HG03135 (cell line): ENCODE results near the gene S100A10.

Experiments used
- ATAC-seq: cut with Tn5 transposase; IDR thresholded peaks from one replicate; pipeline ENCODE4 v1.9.1; 2021; ENCODE audit warnings: mild to moderate bottlenecking, moderate library complexity; ENCODE audit not compliant: unreplicated experiment

Gene S100A10, protein sequence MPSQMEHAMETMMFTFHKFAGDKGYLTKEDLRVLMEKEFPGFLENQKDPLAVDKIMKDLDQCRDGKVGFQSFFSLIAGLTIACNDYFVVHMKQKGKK

DNA sequence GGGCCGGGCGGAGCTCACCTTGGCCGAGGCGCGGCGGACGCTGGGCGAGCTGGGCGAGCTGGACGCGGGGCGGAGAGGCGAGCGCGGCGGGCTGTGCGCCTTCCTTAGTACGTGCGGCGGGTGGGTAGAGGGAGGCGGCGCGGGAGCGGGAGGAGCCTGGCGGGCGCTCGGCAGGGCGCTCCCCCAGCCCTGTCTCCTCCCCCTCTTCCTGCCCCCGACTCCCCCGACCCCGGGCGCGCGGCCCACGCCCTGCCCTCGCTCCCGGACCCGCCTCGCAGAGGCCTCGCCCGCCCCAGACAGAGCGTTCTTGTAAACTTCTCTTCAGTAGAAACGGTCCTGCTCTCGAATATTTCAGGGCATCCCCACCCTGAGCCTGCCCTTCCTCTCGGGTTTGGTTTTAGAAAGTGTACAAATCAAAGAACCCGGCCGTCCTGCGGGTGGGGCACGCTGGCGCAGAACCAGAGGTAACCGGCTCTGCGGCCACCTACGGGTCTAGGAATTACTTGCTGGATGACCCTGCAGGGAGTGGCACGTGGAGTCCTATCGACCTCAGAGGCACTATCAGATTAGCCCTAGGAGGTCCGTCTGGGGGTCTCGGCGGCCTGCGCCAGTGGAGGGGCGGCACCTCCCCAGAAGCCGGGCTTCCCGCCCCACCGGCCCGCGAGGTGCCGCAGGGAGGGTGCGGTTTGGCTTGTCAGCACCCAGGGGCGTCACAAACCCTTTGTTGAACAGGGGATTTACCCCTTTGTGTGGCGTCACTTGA lies at the start of gene S100A10:
Gene S100A10, minus strand, starts transcription at position 126 of the 763 bp plus-strand sequence. CDS start 7,629 bp downstream, outside the sequence.
- ATAC-seq, result no peak

GRCh38 chr1:152042030-152042429 lies 48.4 kb upstream of the S100A10 start:
- no peak for ATAC-seq

DNA sequence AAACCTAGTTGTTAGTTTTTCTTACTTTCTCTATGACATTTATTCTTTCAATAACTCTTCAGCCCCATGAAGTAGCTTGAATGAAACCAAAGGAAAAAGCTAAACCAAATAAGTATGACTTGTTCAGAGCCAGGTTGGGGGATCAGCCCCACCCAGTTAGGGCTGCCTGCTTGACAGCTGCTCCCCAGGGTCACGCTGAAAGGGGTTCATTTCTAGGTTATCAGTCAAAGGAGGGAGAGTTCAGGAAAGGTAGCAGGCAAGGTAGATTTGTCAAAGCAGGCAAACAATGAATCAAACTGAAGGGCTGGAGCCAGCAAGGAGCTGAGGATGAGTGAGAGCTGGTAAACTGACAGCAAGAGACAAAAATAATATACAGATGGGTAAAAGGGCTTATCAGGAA lies 46.2 kb upstream of the S100A10 start:
- ATAC-seq, result no peak

- ATAC-seq, result no peak
These were observed 45.8 kb upstream of the S100A10 start for GRCh38 chr1:152039461-152039860.

DNA sequence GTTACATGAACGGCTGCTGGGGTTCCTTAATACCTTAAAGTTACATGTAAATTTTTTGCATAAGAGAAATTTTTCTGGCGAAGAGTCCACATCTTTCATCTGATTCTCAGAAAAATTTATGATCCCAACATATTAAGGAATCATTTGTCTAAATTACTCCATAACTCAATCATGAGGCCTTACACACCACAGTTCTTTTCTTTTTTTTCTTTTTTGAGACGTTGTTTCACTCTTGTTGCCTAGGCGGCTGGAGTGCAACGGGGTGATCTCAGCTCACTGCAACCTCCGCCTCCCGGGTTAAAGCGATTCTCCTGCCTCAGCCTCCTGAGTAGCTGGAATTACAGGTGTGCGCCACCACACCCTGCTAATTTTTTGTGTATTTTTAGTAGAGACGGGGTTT lies 45.2 kb upstream of the S100A10 start:
- ATAC-seq, result no peak

GRCh38 chr1:152036267-152037216 lies 42.9 kb upstream of the S100A10 start, which contains the start of gene S100A11:
S100A11 (minus strand) TSS chr1:152037004; CDS start chr1:152036915, 89 bp downstream.
- ATAC-seq, result no peak

- no peak for ATAC-seq
These were observed 42.0 kb upstream of the S100A10 start for GRCh38 chr1:152035539-152036266.

DNA sequence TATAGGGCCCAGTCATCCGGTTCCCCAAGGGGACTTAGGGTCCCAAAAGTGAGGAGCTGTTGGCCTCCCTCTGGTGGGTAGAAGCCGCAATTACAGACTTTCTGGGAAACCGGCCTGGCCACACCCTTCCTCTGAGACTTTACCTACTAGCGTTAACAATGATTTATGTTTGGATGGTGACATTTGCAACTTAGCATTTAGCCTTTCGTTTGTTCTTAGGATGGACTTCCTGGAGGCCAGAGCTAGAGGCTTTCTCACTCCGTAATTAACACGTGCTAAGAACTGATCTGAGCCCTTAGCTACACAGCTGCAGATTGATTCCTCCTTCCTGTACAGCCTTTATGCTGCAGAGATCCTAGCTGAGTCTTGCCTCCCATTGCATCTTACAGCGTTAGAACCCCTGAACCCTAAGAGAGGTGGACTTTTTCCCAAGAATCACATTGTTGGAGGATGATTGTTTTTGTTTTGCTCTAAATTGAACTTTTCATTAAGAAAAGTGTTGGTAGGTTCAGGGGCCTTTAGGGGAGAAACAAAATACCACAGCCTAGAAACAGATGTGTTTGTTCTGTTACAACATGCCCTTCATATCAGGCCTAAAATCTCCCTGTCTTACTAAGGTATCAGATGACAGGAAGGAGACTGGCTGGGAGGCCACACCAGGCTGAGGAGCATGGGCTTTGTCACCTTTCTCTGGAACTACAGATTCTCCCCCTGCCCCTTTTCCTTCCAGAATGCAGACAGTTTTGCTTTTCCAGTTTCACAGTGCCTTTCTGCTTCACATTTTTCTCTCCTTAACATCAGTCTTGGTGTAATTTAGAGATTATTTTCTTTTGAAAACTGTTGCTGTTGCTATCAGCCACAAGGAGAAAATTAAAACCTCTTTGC lies 41.2 kb upstream of the S100A10 start:
- peak; percentile 56 for ATAC-seq

DNA sequence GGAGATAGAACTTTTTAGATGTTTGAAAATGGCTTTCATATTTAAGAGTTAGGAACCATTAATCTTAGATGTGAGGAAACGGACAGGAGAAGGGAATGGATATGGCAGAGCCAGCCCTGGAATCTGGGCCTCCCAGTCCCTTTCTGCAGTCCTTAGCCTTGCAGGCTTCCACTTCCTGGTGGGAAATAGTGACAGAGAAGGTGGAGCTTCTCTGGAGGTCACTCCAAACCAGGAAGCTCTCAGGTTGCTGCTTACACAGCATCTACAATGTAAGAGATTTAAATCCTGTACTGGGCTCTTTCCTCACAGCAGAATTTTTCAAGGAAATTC lies 40.6 kb upstream of the S100A10 start:
- peak; percentile 12 for ATAC-seq

- ATAC-seq, result no peak
These were observed 36.2 kb upstream of the S100A10 start for GRCh38 chr1:152029929-152030211.

DNA sequence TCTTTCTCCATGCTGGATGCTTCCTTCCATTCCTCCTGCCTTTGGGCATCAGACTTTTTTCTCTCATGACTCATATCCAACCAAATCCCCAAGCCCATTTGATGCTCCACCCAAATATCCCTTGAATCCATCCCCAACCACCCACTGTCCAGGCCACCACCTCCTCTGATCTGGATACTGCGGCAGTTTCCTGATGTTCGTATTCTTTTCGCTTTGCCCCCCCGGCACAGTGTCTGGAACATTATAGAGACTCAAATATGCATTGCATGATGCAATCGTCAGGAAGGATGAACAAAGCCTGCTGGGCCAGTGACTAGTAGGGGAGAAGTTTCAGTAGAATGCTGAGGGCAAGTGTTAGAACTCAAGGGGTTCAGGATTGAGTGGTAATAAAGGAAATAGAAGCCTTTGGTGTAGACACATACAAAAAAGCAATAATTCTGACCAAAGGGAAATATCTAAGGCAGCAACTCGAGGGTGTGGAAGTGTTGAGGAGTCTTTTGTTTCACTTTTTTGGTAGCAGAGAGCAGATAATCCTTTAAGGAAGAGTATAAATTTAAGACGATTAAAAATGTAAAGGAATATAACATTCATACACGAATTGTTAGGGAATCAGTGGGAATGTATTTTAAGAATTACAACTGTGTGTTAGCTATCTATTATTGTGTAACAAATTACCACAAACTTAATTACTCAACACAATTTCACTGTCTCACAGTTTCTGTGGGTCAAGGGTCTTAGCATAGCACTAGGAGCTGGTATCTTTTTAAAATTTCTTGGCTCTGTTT lies 35.7 kb upstream of the S100A10 start:
- no peak for ATAC-seq

- no peak for ATAC-seq
These were observed 33.2 kb upstream of the S100A10 start for GRCh38 chr1:152026895-152027294.

DNA sequence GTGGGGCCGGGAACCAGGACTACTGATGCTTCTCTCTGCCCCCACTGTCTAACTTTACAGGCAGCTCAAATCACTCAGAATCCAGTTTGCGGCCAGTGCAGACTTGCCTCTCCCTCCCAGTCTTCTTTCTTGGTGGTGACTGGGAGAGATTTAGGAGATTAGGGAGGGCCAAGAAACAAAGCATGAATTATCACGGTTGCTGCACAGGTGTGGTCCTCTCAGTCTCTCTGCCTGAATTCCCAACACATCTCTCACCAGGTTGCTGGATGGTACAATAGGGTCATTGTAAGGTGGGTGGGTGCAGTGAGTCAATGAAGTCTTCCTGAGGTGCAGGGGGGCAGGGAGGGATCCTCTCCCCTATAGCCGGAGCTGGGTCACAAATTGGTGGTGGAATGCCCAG lies 30.6 kb upstream of the S100A10 start:
- ATAC-seq, result no peak

DNA sequence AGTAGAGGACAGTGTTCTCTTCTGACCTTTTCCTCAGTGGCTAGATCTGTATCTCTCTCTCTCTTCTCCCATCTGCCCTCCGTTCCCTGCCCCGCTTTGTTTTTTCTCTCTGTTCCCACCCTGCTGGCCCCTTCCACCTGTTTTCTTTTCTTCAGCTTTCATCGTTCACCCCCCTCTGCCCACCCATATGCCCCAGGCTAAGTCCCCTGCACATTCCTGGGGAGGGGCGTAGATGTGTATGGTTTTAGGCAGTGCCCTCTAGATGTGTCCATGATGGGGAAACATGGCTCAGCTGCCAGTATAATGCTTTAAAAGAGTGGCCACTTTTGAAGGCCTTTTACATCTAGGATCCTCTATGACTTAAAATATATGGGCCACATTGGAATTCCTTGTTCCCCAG lies 29.6 kb upstream of the S100A10 start:
- ATAC-seq, result no peak

- no peak for ATAC-seq
These were observed 28.8 kb upstream of the S100A10 start for GRCh38 chr1:152022474-152022873.

DNA sequence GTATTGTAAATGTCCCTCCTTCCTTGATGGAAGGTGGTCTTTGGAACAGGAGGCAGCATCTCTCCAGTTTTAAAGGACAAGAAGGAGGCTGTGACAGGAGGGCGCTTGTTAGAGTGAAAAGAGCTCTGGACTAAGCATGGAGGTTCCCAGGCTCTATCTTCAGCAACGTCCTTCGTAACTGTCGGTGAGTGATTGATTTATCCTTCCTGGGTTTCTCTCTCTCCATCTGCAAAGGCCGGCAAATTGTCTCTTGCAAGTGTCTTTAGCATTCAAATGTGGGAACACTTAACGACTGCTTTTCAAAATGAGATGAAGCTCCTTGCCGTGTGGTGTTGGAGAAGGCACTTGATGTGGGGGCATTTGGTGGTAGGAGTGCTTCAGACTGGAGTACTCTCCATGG lies 27.9 kb upstream of the S100A10 start:
- ATAC-seq, result no peak

DNA sequence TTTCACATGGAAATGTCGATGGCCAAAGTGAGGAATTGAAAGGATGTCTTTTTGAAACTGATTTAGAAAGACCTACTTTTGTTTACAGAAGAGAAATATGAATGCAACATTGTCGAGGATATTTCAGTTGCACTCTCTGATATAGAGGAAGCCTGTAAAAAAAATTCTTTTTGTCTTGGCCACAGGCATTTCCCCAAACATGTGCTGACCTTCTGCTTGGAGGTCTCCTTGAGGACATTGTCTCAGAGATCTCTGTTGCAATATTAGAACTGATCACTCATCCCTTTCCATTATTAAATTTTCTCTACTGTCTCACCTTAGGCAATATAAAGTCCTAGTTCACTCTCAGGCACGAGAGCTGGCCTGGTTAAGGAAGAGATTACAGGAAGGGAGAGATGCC lies 27.2 kb upstream of the S100A10 start:
- ATAC-seq, result no peak

GRCh38 chr1:152018537-152018936 lies 24.9 kb upstream of the S100A10 start:
- ATAC-seq, result no peak

DNA sequence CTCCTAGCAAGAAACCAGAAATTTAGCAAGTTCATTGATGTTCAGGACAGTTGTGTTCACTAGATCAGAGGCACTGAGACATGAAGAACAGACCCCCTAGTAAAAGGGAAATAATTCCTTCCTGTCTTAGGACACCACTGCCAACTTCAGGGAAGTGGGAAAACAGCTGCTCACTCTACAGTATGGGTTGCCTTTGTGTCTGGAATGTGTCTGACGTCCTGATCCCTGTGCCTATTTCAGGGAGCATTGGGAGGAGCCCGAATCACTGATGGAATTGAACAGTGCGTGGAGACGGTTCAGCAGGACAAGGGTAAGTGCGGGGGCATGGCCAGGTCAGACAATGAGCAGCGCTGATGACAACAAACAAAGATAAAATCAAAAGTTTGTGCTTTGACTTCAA lies 22.1 kb upstream of the S100A10 start:
- ATAC-seq, result no peak

DNA sequence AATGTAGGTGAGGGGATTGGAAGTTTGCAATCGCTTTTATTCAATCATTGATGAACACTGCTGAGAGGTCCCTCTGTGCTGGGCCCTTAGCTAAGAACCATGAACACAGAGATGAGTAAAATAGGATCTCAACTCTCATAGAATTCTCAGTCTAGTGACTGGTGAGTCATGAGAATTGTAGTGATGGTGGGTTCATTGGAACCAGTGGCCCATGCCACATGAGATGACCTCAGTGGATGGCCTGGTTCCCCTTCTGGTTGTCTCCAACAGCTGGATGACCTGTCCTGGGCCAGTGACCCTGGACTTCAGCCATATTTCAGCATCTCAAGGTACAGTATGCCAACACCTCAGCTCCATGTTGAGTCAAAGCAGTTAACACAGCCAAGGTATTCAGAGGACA lies 21.3 kb upstream of the S100A10 start:
- ATAC-seq, result no peak
